Measurements from ENCODE around the gene HCN4. TPM values are rescaled to one million over a fixed set of nuclear protein-coding genes. Genes with fewer than 3 reads are reported as not detected.

HCN4 gene
- total RNA-seq, 1 donor from 2014 or later = 4.1 TPM

- H3K4me1 Mint-ChIP-seq = peaks cover 13% of the 10 kb centered on the region
- H3K27me3 Mint-ChIP-seq (ENCODE audit: low read depth) = peaks cover 39% of the 10 kb centered on the region
These were observed 4.7 kb downstream of the HCN4 start for GRCh38 chr15:73364070-73364469.

DNA sequence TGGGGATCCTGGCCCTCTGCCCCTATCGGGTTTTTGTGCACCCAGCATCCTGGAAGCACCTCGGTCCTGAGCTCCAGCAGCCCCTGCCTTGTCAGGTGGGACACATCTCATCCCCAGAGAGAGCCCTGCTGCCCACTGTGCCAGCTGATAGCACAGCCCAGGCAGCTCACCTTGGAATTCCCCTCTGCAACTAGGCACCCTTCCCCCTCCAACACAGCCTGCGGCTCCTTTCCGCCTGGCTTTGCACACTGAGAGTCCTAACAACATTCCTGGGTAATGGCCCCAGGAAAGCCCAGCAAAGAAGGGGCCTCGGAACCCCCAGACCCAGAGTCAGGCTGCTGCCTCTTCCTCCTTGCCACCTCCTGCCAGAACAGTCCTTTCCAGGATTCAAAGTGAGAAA, 5.9 kb downstream of the HCN4 start:
- no peak for TF ChIP-seq CTCF (conservative IDR thresholded peaks at IDR 0.05)

More at GRCh38 chr15:73364070-73364469, 4.7 kb downstream of the HCN4 start:
- Mint-ChIP-seq H3K36me3 (ENCODE audit: low read depth) (no peaks in the 10 kb centered on the region), H3K4me3 (peak overlapping the region; percentile 7), H3K9me3 (no peaks in the 10 kb centered on the region), H3K27ac (ENCODE audit: unreplicated experiment) (no peak overlapping the region)
- no peak for TF ChIP-seq CTCF (conservative IDR thresholded peaks at IDR 0.05)
- no peak for DNase-seq (ENCODE audit: low read depth, low spot score)

DNA sequence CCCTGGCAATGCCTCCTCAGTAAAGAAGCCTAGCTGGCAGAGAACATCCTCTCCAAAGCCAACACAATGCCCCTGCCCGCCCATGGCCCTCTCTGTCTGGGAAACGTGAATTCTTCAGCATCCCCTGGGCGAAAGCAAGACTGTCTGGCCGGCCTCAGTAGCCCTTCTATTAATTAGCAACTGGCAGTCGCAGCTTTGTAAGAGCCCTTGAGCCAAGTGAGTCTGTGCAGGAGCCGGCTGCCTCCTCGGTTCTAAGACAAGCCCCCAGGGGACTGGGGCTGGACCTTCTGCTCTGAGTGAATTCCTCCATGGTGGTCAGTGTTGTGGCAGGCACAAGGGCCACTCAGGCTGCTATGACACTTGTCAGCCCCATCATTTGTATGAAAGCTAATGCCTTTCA, 7.4 kb downstream of the HCN4 start:
- H3K9me3 Mint-ChIP-seq = no peaks in the 10 kb centered on the region
- H3K27ac Mint-ChIP-seq (ENCODE audit: unreplicated experiment) = no peak overlapping the region
- peaks cover 24% of the 10 kb centered on the region for H3K27me3 Mint-ChIP-seq (ENCODE audit: low read depth)
- DNase-seq (ENCODE audit: low read depth, low spot score) = no peak
- H3K36me3 Mint-ChIP-seq (ENCODE audit: low read depth) = no peaks in the 10 kb centered on the region
- H3K4me3 Mint-ChIP-seq = no peak overlapping the region
- peaks cover 10% of the 10 kb centered on the region for H3K4me1 Mint-ChIP-seq
- no peak for TF ChIP-seq CTCF (conservative IDR thresholded peaks at IDR 0.05)

More for the DNA sequence above, 5.9 kb downstream of the HCN4 start:
- DNase-seq (ENCODE audit: low read depth, low spot score) = no peak
- Mint-ChIP-seq H3K4me1 (peaks cover 13% of the 10 kb centered on the region), H3K27ac (ENCODE audit: unreplicated experiment) (no peak overlapping the region), H3K36me3 (ENCODE audit: low read depth) (no peaks in the 10 kb centered on the region), H3K9me3 (no peaks in the 10 kb centered on the region), H3K27me3 (ENCODE audit: low read depth) (peaks cover 36% of the 10 kb centered on the region), H3K4me3 (no peak overlapping the region)

DNA sequence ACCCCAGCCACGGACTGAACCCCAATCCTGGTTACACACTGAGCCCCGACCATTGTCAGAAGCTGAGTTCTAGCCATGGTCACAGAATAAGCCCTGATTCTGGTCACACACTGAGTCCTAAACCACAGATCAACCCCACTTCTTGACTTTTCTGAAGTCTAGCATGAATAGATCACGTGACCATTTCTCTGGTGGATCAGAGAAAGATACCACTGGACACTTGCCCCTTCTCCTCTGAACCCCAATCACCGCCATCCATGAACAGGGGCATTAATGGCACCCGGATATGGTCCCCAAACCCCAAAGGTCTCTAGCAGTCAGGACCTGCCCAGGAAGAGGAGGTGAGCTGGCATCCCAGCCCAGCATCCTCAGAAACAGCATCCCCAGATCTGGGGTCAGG, 9.1 kb downstream of the HCN4 start:
- no peaks in the 10 kb centered on the region for H3K9me3 Mint-ChIP-seq
- no peaks in the 10 kb centered on the region for H3K36me3 Mint-ChIP-seq (ENCODE audit: low read depth)
- H3K4me3 Mint-ChIP-seq = no peak overlapping the region
- no peak for DNase-seq (ENCODE audit: low read depth, low spot score)
- peaks cover 8% of the 10 kb centered on the region for H3K27me3 Mint-ChIP-seq (ENCODE audit: low read depth)
- H3K4me1 Mint-ChIP-seq = peaks cover 4% of the 10 kb centered on the region
- no peak for TF ChIP-seq CTCF (conservative IDR thresholded peaks at IDR 0.05)
- H3K27ac Mint-ChIP-seq (ENCODE audit: unreplicated experiment) = no peak overlapping the region

GRCh38 chr15:73357999-73358665, 10.6 kb downstream of the HCN4 start:
- Mint-ChIP-seq H3K27me3 (ENCODE audit: low read depth) (peaks cover 3% of the 10 kb centered on the region), H3K4me1 (peaks cover 4% of the 10 kb centered on the region), H3K4me3 (no peak overlapping the region), H3K36me3 (ENCODE audit: low read depth) (no peaks in the 10 kb centered on the region), H3K9me3 (no peaks in the 10 kb centered on the region), H3K27ac (ENCODE audit: unreplicated experiment) (no peak overlapping the region)
- no peak for DNase-seq (ENCODE audit: low read depth, low spot score)
- no peak for TF ChIP-seq CTCF (conservative IDR thresholded peaks at IDR 0.05)

All from neural crest cell (in vitro differentiated cells).